HepG2 (cell line): ENCODE data around the gene COBLL1. TPM values are rescaled to one million over a fixed set of nuclear protein-coding genes. Genes with fewer than 3 reads are reported as not detected.

Experiments
- ATAC-seq: fragments of 200-7000 bp; cut with Tn5 transposase; 3 replicates; pipeline ENCODE4 v1.9.1; 2020; ENCODE audit warnings: mild to moderate bottlenecking, moderate library complexity
- BruUV-seq: library from RNA; stranded (reverse); fragments of 400-500 nt; replicated peaks from 2 replicates; lab custom pipeline; 2021; lab: Mats Ljungman, UMichigan
- CTCF ChIA-PET: fragments of 300-600 bp; formaldehyde crosslinking; extraction: SDS; loops from one replicate; lab custom pipeline; 2021; ENCODE audit warnings: low total read pairs, inconsistent platforms, low intra/inter-chr PET ratio; lab: Yijun Ruan, JAX
- POLR2A ChIA-PET: fragments of 350-600 bp; sonication (Branson Sonifier 250); formaldehyde crosslinking; loops from one replicate; lab custom pipeline; 2020; ENCODE audit warnings: antibody characterized with exemption, inconsistent platforms; lab: Yijun Ruan, JAX
- DNase-seq: peaks from one replicate; pipeline ENCODE4 v3.0.0-alpha.2; 2015; ENCODE audit warnings: low spot score
- FAIRE-seq: peaks from 3 replicates; lab custom pipeline; 2011; peaks lifted over from hg19 to GRCh38; lab: Jason Lieb, UNC
- H2AFZ ChIP-seq: one replicate; pipeline ENCODE4 v1.6.1; 2011; ENCODE audit warnings: low read length, inconsistent platforms
- H3K27ac ChIP-seq: fragments of 300-600 bp; 3 replicates; pipeline ENCODE4 v1.8.0; 2011; ENCODE audit warnings: mixed run types, mild to moderate bottlenecking, mixed read lengths, low read length, inconsistent platforms; ENCODE audit not compliant: insufficient read depth; ENCODE audit errors: extremely low read length
- H3K27me3 ChIP-seq, 2 experiments: fragments of 200-600 bp in 1 of 2; 2 replicates in 1 of 2; 3 replicates in 1 of 2; pipeline versions ENCODE4 v1.6.0 to v1.8.0; 2011; ENCODE audit warnings: low read length in 2 of 2, mild to moderate bottlenecking in 2 of 2, moderate library complexity in 2 of 2, inconsistent platforms in 1 of 2; ENCODE audit not compliant: insufficient read depth in 2 of 2, control insufficient read depth in 1 of 2
- H3K36me3 ChIP-seq, 2 experiments: fragments of 200-600 bp in 1 of 2; replicated peaks in 1 of 2; 2 replicates in 1 of 2; 3 replicates in 1 of 2; pipeline versions ENCODE4 v1.5.1 to v1.8.0; 2011; ENCODE audit warnings: low read length in 2 of 2, inconsistent platforms in 1 of 2; ENCODE audit not compliant: insufficient read depth in 2 of 2, control insufficient read depth in 1 of 2
- H3K4me1 ChIP-seq: 2 replicates; pipeline ENCODE4 v1.5.1; 2012; ENCODE audit warnings: low read length, inconsistent platforms; ENCODE audit not compliant: insufficient read depth
- H3K4me2 ChIP-seq: 2 replicates; pipeline ENCODE4 v1.6.0; 2011; ENCODE audit warnings: low read depth, low read length, inconsistent platforms
- H3K4me3 ChIP-seq, 3 experiments: fragments of 200-600 bp in 1 of 3; sonication (generic), shearing (Covaris generic) in 1 of 3; replicated peaks in 1 of 3; 2 replicates each; pipeline ENCODE4 v1.5.1; 2011 to 2016; ENCODE audit warnings: low read length in 3 of 3, inconsistent platforms in 2 of 3, low read depth in 2 of 3, mild to moderate bottlenecking in 2 of 3, control low read depth in 1 of 3, mixed read lengths in 1 of 3; ENCODE audit not compliant: insufficient read depth in 1 of 3
- H3K79me2 ChIP-seq: one replicate; pipeline ENCODE4 v1.6.1; 2011; ENCODE audit warnings: low read length, inconsistent platforms; ENCODE audit not compliant: insufficient read depth
- H3K9ac ChIP-seq: 2 replicates; pipeline ENCODE4 v1.6.0; 2011; ENCODE audit warnings: mild to moderate bottlenecking, low read depth, low read length, inconsistent platforms; ENCODE audit not compliant: insufficient read depth
- H3K9me3 ChIP-seq: 2 replicates; pipeline ENCODE4 v1.5.1; 2012; ENCODE audit warnings: mild to moderate bottlenecking, low read length
- H4K20me1 ChIP-seq: 2 replicates; pipeline ENCODE4 v1.6.0; 2011; ENCODE audit warnings: inconsistent platforms, mild to moderate bottlenecking, low read length, moderate library complexity; ENCODE audit not compliant: insufficient read depth
- ARID2 ChIP-seq: sonication (generic); formaldehyde crosslinking; IDR thresholded peaks from 2 replicates; pipeline ENCODE4 v1.8.1; 2022; ENCODE audit warnings: mild to moderate bottlenecking, missing genetic modification reagents, borderline replicate concordance
- CBFB ChIP-seq: sonication (generic); formaldehyde crosslinking; IDR thresholded peaks from 2 replicates; pipeline ENCODE4 v1.4.0; 2020; ENCODE audit warnings: missing genetic modification reagents
- HOXD1 ChIP-seq: sonication (generic); formaldehyde crosslinking; IDR thresholded peaks from 2 replicates; pipeline ENCODE4 v1.5.0; 2020; ENCODE audit warnings: missing genetic modification reagents
- RBM22 ChIP-seq: fragments of 200-400 bp; formaldehyde crosslinking; optimal IDR thresholded peaks from 2 replicates; pipeline ENCODE3; 2017; ENCODE audit warnings: mild to moderate bottlenecking, low read length, moderate library complexity
- RFXAP ChIP-seq: sonication (generic); formaldehyde crosslinking; IDR thresholded peaks from 2 replicates; pipeline ENCODE4 v1.4.0; 2020; ENCODE audit warnings: missing genetic modification reagents, borderline replicate concordance
- SIX4 ChIP-seq: sonication (generic); formaldehyde crosslinking; IDR thresholded peaks from 2 replicates; pipeline ENCODE4 v1.4.0; 2020; ENCODE audit warnings: missing genetic modification reagents
- WGBS: methylation state at CpG from one replicate; pipeline ENCODE4 v1.1.6; 2017; ENCODE audit warnings: low lambda C conversion rate; 5-methylcytosine and 5-hydroxymethylcytosine counted together
- in situ Hi-C: cut with HindIII; loops from 2 replicates; pipeline ENCODE4 v1.10.0; 2017; ENCODE audit warnings: low pct_unique_long_range_greater_than_20kb; ENCODE audit not compliant: extremely low pct_ligation_motif_present
- intact Hi-C: fragments of 100-400 bp; cut with micrococcal nuclease; formaldehyde crosslinking; loops from one replicate; pipeline ENCODE4 v1.10.0; 2022; ENCODE audit not compliant: unreplicated experiment
- polyA plus RNA-seq, 8 experiments: library from polyadenylated mRNA; depleted of rRNA in 3 of 8; stranded (reverse) in 7 of 8; unstranded in 1 of 8; fragments of >200 nt; fragmentation: Illumina TruSeq in 4 of 8; extraction: Trizol in 4 of 8; gene quantifications; 2 replicates each; pipeline versions ENCODE4 v1.2.1 to v1.2.3, GENCODE V29; 2011 to 2016; ENCODE audit warnings: low read depth in 4 of 8, missing spikeins in 1 of 8, mixed read lengths in 1 of 8; ENCODE audit not compliant: insufficient read depth in 1 of 8
- total RNA-seq, 5 experiments: library from RNA; depleted of rRNA; stranded (reverse); fragments of >200 nt; fragmentation: Illumina TruSeq; extraction: Trizol; gene quantifications; 2 replicates each; pipeline ENCODE4 v1.2.3, GENCODE V29; 2016; ENCODE audit warnings: low read depth in 1 of 5

COBLL1 gene
- total and polyA plus RNA-seq, 2 of the 13 experiments (the other 11 are each of a cell fraction or from before 2014, with no cell fraction given) = 32.6 to 86.8 TPM

DNA sequence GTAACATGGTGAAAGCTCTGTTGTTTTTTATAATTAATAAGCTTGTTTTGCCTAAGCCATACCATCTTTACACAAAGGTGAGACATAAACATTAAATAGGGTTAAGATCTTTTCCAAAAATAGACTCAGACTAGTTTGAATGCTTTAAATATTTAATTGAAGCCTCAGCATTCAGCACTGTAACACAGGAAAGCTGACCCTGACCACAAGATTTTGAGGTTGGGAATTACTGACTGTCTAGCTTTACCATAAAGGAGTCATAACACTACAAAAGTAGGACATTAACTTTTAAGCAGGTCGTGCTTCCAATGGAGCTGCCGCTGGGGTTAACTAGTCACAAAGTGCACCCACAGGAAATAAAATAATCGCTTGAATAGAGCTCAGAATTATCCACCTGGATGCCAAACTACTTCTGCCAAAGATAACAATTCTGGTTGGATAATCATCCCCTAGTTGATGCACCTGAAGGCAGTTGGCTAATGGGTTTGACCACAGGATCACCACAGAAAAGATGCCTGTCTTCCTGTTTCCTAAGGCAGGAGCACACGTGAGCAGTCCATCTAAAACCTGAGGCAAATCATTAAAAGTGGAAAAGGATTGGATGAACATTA is 106.2 kb downstream of the COBLL1 start:
- ATAC-seq (no peak), FAIRE-seq (no peak), DNase-seq (no peak)
- H3K9me3 ChIP-seq = no peaks in the 10 kb centered on the region
- TF ChIP-seq RBM22 (peak; percentile 13), ARID2 (CRISPR knock-in tag) (no peak)
- in situ Hi-C loops = loop anchor here (5.0 kb wide), 2 partner anchors 107 to 182 kb away; partner anchors contain the start of gene COBLL1
- intact Hi-C loops = loop anchor here (5.0 to 10.0 kb wide), 2 partner anchors 469 to 557 kb away; partner anchors contain the start of gene SCN3A
- no peaks in the 10 kb centered on the region for H4K20me1 ChIP-seq
- 98% methylated on average over 4 of the region's 4 CpGs for WGBS
- H3K4me3 ChIP-seq = no peak overlapping the region
- H3K27me3 ChIP-seq = no peaks in the 10 kb centered on the region
- H3K79me2 ChIP-seq = peaks cover 22% of the 10 kb centered on the region
- no peak overlapping the region for H3K4me2 ChIP-seq
- no TSS peak for BruUV-seq
- ChIA-PET POLR2A (interaction anchor here (0.9 kb wide), 1 partner anchor 107 kb away, joined by 3 read pairs; no protein-coding TSS in a partner anchor), CTCF (no interaction called here)
- peaks cover 3 to 18% of the 10 kb centered on the region in 2 experiments for H3K36me3 ChIP-seq
- H2AFZ ChIP-seq = no peak overlapping the region
- H3K9ac ChIP-seq = no peak overlapping the region
- H3K27ac ChIP-seq = no peak overlapping the region
- peaks cover 60% of the 10 kb centered on the region for H3K4me1 ChIP-seq

DNA sequence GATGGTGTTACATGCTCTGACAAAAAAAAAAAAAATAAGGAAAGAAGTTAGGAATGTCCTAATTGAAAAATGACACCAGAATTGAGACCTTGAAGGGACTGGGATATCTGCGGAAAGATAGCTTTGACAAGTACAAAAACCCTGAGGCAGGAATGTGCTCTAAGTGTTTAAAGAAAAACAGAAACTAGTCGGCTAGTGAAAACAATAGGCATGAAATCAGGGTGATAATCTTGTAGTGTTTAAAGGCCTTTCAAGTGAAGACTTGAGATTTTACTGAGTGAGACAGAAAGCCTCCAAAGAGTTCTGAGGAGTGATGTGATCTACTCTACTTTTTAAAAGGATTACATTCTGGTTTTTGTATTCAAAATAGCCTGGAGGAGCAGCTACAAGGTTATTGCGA is 107.4 kb downstream of the COBLL1 start:
- no peak overlapping the region for H3K27ac ChIP-seq
- no peaks in the 10 kb centered on the region for H4K20me1 ChIP-seq
- H3K9ac ChIP-seq = no peak overlapping the region
- no peak overlapping the region for H2AFZ ChIP-seq
- ATAC-seq (no peak), FAIRE-seq (no peak), DNase-seq (no peak)
- no peak overlapping the region for H3K4me2 ChIP-seq
- peak; percentile 39; the same call in 1 of the 2 replicates for TF ChIP-seq SIX4 (CRISPR knock-in tag)
- no peak for TF ChIP-seq HOXD1
- no peak for TF ChIP-seq CBFB (CRISPR knock-in tag)
- no peak for TF ChIP-seq RFXAP
- H3K79me2 ChIP-seq = peaks cover 19% of the 10 kb centered on the region
- H3K9me3 ChIP-seq = no peaks in the 10 kb centered on the region
- H3K4me1 ChIP-seq = peaks cover 48% of the 10 kb centered on the region
- in situ Hi-C loops (no loop called here), intact Hi-C loops (loop anchor here (10.0 kb wide), 1 partner anchor 471 kb away; the partner anchor contains the start of gene SCN3A)
- CTCF ChIA-PET = no interaction called here
- no peaks in the 10 kb centered on the region for H3K27me3 ChIP-seq
- WGBS = 77% methylated on average over 3 of the region's 3 CpGs
- POLR2A ChIA-PET = interaction anchor here (1.1 kb wide), 1 partner anchor 180 kb away, joined by 3 read pairs; no protein-coding TSS in a partner anchor
- peaks cover 5 to 13% of the 10 kb centered on the region in 2 experiments for H3K36me3 ChIP-seq
- H3K4me3 ChIP-seq = no peak overlapping the region
- BruUV-seq = no TSS peak
